HG02759 (cell line): ENCODE data around the gene PLEKHA7.
A peak's percentile ranks its signal among the peaks of the same experiment; 100 is the strongest.
"Not testable (repeated sequence)": the region's sequence is repeated elsewhere in the genome, so short reads cannot be mapped to it uniquely, and the experiment has no call there.

ENCODE experiments used
- ATAC-seq: cut with Tn5 transposase; IDR thresholded peaks from one replicate; pipeline ENCODE4 v1.9.1; 2021; ENCODE audit warnings: mild to moderate bottlenecking, moderate library complexity; ENCODE audit not compliant: unreplicated experiment

The PLEKHA7 gene

DNA sequence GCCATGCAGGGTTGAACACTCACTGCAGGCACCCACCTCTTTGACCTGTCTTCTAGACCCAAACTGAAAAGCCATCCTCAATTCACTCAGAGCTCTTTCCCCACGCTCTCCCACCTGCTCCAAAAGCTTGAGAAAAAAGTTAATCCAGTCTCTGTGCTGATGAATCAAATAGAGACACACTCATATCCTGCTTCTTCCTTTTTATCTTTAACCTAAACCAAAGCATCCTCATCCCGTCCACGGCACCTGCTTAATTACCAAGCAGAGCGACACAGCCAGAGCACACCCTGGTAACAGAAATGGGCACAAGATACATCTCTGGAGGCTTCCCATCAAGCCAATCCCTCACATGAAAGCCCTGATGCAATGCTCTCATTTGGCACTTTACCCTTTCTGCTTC is 102.6 kb downstream of the PLEKHA7 start:
- no peak for ATAC-seq

DNA sequence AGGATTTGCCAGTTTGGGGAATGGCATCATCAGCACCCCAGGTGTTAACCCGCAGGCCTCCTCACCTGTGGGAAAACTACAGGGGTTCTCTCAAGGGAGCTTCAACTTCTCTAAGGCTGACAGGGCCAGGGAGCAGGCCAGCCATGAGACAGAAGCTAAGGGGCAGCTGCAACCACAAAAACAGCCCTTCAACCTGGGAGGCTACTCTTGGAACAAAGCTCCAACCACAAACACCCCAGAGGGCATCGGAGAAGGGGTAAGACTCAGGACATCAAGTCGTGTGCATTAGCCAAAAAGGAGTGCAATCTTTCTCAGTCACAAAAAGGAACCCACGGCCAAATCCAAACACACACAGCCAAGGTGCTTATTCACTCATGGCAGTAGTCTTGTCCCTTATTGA is 103.0 kb downstream of the PLEKHA7 start:
- ATAC-seq = no peak

DNA sequence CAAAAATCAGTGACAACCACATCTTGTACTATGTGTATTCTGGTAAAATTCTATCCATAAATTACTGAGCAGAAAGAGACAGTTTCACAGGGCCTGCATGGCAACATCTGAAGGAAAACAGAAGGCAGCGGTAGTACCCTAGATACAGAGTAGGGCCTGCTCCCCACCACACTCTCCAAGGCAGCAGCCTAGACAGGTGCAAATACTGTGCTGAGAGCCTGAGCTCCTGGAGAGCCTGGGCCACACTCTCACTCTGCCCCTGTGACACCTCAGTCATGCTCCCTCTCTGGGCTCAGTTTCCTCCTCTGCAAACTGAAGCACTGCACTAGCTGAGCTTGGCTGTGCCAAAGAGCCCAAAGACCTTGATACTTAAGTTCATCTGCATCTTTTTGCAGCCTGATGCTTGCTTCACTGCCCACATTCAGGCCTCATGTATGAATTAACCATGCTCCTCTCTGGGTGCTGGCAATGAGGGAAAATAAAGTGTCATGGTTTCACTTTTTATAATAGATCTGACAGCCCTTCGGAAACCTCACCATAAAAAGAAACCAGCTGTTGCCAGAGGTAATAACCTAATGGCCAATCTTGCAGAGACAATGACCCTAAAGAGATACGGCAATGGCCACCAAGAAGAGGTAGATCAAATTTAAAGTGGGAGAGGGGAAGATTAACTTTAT is 104.7 kb downstream of the PLEKHA7 start:
- peak; percentile 61 for ATAC-seq

DNA sequence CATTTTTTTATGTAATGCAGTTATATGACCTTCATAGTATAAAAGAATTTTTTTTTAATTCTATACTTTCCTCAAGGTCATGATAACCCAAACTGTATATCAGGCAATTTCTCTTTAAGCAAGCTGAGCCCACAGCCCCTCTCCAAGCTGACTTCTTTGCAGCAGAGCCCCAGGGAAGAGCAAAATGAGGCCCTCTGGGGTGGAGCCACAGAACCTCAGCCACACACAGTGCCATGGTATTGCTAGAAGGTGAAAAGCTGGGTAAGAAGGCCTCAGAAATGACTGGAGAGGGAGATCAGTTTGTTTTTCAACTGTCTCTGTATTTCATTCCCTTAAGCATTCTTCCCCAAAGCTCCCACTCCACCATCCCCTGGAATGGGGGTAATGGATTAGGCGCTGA is 108.8 kb downstream of the PLEKHA7 start:
- ATAC-seq = no peak

DNA sequence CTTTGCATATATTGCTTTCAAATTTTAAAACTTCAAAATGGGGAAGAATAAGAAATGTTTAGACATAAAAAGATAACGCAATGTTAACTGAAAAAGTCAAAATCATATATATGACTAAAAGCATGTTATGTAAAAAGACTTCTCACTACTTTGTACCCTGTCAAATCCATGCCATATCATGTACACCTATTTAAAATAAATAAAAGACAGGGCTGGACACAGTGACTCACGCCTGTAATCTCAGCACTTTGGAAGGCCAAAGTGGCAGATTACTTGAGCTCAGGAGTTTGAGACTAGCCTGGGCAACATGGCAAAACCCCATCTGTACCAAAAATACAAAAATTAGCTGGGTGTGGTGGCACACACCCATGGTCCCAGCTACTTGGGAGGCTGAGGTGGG is 109.5 kb downstream of the PLEKHA7 start:
- ATAC-seq = not testable (repeated sequence)

DNA sequence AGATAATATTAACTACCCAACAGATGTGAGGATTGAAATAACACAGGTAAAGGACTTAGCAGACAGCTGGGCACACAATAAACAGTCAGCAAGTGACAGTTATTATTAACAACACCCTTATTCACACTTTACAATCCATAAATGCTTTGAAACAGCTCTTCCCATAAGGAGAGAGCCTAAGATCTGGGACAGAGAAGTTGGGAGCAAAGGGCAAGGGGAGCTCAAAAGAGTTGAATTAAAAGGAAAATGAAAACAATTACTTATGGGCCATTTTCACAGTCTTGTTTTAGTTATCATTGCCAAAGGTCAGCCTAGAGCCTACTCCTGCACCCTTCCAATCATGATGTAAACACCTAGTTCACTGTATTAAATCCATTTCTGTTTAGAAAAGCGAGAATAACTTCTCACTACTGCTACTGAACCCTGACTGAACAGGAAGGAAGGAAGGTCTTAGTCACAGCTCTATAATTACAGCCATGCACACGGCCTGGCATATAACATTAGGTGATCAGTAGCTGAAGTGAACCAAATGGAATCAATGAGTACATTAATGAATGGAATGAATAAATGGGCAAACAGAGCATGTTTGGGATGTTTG is 111.3 kb downstream of the PLEKHA7 start:
- peak; percentile 58 for ATAC-seq

DNA sequence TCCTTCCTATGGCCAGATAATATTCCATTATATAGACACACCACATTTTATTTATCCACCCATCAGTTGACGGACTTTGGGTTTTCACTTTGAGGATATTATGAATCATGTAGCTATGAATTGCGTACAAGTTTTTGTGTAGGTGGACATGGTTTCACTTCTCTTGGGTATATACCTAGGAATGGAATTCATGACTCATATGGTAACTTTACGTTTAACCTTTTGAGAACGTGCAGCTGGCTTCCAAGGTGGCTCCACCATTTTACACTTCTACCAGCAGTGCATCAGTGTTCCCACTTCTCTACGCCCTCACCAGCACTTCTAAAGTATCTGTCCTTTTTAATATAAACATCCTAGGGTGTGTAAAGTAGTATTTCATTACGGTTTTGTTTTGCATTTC is 112.0 kb downstream of the PLEKHA7 start:
- peak; percentile 76 for ATAC-seq

DNA sequence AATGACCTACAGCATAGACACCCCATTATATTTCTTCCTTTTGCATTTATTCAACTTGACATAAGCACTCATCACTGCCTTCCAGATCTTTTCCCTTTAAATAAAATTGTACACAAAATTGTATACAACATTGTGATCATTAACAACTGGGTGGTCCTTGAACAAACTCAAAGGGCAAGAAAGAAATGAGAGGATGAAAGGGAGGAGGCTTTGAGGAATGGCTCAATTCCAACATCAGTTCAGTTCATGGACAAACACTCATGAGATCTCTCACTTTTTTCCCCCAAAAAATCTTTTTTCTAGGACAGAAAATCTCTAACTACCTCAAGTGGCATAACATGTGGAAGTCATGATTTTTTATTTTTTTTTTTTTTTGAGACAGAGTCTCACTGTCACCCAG is 113.7 kb downstream of the PLEKHA7 start:
- ATAC-seq = no peak

DNA sequence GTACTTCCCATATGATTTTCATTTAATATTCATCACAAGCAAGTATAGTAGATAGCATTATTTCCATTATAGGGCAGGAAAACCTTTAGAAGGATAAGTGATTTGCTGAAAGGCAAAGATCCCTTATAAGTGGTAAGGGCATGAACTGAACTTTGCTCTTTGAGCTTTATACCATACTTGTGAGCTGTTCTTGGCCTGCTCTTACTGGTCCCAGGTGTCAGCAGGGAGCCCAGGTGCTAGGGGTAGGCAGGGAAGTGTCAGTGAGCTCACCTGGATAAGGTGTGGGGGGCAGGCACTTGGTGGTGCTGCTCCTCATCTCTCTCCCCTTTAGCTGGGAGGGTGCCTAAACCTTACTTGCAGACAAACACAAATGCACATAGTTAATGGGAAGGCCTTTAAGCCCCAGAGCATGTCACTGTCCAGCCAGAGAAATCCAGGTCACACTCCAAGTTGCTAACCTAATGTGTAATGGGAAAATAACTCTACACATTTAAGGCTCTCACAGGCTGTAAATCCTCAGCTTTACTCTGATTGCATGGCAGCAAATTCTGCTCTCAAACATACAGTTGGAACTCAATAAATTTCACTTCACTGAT is 114.4 kb downstream of the PLEKHA7 start:
- no peak for ATAC-seq

DNA sequence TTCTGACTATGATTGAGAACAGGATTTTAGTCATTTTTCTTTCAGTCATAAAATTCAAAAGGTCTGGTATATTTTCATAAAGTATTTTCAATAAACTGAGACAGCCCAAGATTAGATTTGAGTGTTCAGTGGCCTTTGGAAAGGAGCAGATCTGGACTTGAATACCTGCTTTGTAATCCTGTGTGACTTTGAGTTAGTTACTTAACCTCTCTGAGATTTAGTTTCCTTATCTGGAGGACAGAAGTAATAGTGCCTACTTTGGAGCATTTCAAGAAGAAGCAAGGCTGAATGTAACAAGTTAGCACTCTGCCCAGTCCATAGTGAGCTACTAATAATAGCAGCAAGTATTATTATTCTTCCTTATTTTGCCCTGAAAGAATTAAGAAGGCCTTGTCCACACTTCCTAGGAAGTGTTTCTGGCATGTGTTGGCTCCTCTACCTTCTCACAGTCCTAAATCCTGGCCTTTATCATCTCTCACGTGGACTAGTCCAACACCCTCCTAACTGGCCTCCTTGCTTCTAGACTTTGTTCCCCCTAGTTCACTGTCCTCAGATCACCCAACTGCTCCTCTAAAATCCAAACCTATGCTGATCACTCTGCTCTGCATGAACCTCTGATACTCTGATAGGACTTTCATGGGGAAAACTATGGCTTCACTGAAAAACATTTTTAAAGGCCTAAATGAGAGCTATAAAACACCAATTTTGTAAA is 115.8 kb downstream of the PLEKHA7 start:
- no peak for ATAC-seq

DNA sequence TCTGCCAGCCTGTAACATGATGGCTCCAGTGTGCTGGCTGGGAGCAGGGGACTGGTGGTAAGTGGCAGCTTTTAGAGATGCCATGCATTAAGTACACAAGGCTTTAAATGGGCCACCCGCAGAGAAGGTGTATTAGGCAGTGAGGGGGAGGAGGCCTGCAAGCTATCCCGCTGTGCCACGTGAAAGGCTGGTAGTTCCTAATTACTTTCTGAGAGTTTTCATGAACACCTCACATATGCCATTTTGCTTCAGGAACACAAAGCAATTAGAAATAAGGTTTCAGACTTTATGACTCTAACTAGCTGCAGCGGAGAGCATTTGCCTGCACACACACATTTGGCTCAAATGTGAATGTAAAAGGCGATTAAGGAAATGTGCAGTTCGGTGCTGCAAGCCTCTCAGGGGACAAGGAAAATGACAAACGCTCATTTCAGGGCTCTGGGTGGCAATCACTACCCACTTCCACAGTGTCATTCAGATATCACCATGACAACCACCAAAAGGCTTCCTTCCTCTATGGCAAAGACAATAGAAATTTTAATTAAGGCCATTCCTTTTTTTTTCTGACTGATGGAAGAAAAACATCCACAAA is 116.6 kb downstream of the PLEKHA7 start:
- no peak for ATAC-seq

DNA sequence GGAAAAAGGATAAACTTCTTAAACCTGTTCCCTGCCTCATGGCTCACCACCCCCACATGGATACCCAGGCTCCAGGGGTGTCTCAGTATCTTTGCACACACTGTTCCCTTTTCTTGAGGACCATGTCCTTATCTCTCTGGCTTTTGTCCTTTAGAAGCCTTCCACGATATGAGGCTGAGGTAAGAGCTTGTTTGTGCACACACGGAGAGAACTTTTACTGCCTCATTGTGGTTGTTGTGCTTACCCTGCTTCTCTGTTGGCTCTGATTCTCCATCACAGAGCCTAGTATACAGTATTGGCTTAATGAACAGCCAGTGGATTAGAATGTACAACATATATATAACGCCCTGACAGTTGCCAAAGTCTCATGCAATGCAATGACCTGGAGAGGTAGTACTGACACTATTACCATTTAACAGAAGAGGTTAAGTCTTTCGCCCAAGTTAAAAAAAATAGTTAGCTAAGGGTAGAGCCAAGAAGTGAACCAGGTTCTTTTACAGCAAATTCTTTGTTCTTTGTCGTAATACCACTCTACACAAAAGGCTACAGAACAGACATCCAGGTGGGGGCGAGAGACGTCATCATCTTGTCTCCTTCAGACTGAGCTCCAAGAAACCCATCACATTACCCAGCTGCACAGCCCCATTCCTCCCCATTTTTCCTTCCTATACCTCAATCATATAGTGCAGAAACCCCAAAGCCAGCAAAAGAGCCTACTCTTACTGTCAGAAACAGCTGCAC is 117.3 kb downstream of the PLEKHA7 start:
- no peak for ATAC-seq

DNA sequence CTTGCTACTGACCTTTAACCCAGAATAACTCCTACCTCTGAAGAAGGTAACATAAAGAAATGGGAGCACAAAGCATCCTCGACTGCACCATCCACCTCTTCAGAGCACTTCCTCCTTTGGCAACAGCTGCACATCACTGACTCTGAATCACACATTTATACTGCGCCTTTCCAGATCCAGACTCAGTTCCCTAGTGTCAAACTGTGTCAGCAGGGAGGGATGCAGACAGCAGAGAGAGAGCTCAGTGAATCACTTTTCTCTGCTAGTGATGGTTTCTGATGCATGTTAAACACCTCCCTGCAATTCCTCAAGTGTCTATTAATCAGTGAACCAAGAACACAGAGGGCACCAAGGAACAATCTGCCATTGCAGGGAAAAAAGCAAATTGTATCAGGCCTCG is 118.9 kb downstream of the PLEKHA7 start:
- no peak for ATAC-seq

DNA sequence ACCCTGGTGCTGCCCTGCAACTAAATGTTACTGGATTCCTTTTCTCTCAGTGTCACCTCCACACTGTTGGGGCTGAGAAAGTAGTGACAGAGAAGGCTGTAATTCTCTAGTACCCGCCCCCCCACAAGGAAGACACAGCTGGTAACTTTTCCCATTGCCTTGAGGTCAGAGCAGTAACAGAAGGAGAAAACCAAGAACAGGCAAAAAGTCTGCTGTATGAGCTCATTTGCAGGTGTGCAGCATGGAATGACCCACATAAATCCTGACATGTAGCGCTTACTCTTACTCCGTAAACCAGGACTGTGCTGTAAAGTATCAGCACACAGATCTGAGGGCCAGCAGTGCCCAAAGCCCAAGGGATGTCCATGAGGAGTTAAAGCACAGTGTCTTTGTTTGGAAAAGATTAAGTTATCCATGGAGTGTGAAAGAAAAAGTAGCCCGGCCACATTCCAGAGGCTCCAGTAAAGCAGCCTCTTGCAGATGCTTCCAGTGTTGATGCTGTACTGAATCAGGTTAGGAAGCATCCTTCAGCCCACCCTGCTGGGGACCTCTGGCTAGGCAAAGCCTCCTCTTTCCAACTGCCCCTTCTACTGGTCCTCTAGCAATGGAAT is 120.7 kb downstream of the PLEKHA7 start:
- no peak for ATAC-seq

DNA sequence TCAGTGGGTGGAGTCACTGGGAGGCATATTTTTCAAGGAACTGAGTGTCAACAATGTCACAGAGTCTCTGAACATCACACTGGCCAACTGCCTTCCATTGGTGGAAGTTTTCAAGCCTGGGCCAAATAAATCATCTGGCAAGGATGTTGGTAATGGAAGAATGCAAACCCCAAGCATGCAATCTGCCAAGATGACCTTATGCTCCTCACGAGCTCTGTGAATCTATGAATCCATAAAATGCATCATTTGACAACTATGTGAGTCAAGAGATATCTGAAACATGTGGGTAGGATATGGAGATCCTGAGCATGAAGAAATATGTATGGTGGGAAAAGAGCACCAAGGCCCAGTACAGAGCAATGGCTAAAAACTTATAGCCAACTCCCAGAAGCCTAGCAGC is 122.2 kb downstream of the PLEKHA7 start:
- ATAC-seq = no peak

DNA sequence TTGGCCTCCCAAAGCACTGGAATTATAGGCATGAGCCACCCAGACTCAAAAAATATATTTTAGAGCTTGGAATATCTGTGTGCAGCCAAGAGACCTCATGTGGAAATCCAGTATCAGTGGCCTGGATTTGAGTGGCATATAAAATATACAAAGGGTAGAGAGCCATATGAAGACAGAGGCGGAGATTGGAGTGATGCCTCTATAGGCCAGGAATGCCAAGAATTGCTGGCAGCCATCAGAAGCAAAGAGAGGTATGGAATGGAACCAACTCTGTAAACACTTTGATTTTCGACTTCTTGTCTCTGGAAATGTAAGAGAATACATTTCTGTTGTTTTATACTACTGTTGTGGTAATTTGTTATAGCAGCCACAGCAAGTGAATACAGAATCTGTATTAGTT is 123.0 kb downstream of the PLEKHA7 start:
- no peak for ATAC-seq

DNA sequence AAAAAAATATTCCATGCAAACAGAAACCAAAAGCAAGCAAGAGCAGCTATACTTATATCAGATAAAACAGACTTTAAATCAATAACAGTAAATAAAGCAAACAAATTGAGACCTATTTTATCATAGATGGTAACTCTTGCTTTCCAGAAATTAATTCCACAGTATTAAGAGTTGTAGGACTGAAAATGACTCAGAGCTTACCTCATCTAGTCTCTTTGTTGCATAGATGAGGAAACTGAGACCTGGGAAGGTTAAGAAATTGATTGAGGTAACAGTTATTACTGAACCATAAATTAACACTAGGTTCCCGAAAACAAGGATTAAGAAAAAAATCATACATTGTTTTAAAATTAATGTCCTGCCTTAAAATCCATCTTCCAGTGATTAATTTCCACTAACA is 123.8 kb downstream of the PLEKHA7 start:
- no peak for ATAC-seq

DNA sequence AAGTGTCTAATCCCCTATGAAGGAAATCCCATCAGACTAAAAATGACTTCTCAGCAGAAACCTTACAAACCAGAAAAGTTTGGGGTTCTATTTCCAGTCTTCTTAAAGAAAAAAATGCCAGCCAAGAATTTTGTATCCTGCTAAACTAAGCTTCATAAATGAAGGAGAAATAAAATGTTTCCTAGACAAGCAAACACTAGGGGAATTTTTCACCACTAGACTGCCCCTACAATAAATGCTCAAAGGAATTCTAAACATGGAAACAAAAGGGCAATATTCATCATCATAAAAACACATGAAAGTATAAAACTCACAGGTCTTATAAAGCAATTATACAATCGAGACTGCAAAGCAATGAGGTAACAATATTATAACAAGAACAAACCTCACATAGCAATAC is 124.3 kb downstream of the PLEKHA7 start:
- ATAC-seq = no peak

DNA sequence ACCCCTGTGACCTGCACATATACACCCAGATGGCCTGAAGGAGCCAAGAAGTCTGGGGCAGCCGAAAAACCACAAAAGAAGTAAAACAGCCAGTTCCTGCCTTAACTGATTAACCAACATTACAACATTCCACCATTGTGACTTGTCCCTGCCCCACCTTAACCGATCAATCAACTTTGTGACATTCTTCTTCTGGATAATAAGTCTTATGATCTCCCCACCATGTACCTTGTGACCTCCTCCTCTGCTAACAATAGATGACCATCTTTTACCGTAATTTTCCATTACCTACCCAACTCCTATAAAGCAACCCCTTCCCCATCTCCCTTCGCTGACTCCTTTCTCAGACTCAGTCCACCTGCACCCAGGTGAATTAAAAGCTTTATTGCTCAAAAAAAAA is 125.2 kb downstream of the PLEKHA7 start:
- not testable (repeated sequence) for ATAC-seq

DNA sequence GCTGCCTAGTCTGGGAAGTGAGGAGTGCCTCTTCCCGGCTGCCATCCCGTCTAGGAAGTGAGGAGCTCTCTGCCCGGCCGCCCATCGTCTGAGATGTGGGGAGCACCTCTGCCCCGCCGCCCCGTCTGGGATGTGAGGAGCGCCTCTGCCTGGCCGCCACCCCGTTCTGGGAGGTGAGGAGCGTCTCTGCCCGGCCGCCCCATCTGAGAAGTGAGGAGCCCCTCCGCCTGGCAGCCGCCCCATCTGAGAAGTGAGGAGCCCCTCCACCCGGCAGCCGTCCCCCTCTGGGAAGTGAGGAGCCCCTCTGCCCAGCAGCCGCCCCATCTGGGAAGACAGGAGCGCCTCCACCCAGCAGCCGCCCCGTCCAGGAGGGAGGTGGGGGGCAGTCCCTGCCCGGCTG is 126.3 kb downstream of the PLEKHA7 start:
- ATAC-seq = not testable (repeated sequence)
